ENCODE data around the gene FBXW4.

FBXW4 gene

DNA sequence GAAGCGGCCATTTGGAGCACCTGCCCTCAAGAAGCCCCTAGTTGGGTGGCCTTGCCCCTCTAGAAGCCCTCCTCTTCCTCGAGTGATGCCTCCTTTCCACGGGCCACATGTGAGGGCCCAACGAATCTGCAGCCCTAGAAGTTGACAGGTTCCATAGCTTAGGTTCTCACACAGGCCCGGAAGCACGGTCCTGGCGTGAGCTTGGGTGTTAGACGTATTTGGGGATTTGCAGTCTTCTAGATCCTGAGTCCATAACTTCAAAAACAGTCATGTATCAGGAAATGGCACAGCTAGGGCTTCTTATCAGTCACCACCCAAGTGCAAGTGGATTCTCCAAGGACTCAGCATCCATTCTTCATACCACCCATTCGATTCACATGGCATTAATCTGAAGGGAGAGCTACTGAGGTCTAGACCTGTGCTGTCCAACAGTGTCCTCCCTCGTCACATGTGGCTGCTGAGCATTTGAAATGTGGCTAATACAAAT, 477 bp upstream of the FBXW4 start:
- TF ChIP-seq, protein P1, sequence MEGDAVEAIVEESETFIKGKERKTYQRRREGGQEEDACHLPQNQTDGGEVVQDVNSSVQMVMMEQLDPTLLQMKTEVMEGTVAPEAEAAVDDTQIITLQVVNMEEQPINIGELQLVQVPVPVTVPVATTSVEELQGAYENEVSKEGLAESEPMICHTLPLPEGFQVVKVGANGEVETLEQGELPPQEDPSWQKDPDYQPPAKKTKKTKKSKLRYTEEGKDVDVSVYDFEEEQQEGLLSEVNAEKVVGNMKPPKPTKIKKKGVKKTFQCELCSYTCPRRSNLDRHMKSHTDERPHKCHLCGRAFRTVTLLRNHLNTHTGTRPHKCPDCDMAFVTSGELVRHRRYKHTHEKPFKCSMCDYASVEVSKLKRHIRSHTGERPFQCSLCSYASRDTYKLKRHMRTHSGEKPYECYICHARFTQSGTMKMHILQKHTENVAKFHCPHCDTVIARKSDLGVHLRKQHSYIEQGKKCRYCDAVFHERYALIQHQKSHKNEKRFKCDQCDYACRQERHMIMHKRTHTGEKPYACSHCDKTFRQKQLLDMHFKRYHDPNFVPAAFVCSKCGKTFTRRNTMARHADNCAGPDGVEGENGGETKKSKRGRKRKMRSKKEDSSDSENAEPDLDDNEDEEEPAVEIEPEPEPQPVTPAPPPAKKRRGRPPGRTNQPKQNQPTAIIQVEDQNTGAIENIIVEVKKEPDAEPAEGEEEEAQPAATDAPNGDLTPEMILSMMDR (IDR thresholded peaks at IDR 0.05; ENCODE audit: low read depth, low read length) = no peak

DNA sequence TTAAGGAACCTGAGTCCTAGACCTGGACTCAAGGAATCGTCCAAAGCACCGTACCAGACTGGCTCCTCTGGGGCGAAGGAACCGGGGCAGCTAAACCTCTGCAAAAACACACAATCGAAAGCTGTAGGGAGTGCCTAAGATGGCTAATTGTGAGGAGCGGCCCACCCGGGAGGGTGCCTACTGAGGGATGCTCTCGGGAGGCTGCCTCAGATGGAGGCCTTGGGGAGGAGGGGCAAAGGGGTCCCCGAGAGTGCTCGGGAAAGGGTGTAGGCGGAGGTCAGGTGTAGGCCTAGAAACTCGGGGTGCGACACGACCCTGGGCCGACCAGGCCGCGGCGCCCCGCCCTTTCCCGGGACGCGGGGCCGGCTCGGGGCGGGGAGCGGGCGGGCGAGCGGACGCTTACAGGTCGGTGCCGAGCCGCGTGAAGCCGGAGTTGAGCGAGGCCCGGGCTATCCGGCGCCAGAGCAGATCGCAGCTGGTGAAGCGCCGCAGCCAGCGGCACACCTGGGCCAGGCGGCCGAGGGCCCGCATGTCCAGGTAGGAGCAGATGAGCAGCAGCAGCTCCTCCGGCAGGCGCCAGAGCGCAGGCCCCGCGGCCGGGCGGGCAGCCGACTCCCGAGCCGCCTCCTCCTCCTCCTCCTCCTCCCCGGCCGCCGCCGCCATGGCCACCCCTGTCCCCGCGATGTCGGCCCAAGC, 844 bp downstream of the FBXW4 start:
- TF ChIP-seq, protein P1 (IDR thresholded peaks at IDR 0.05; ENCODE audit: low read depth, low read length) = no peak
- peak; percentile 18 for DNase-seq (ENCODE audit: extremely low read depth, low read depth)

More for the DNA sequence above, 477 bp upstream of the FBXW4 start:
- DNase-seq (ENCODE audit: extremely low read depth, low read depth) = no peak

DNA sequence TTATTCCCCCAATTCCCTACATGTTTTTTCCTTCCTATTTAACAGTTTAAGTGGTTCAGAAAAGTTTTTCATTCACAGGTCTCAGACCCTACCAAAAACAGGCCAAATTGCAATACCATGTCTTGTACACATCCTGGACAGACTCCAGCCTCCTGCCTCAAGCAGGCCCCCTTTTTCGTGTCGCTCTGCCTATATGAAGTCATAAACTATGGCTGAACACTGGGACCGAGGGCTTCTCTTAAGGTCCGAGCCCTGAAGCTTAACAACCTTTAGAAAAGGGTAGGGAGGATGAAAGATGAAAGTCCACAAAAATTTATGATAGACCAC, 1.4 kb downstream of the FBXW4 start:
- DNase-seq (ENCODE audit: extremely low read depth, low read depth) = peak; percentile 14

DNA sequence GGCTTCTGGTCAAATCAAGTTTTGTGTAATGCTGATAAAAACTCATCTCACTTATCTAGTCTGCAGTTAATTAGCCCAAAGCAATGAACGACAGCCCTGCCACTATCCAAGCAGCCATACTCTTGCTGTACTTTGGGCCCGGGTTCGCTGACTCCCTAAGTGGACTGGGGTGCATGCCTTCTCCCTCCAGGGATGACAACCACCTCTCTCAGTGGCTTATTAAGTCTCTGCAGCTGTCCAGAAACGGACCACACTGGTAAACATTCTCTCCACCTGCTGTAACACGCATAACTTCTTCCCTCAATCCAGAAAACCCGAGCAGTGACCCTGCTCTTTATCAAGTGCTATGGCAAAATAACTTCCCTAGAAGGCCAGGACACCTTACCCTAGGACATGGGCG, 3.9 kb downstream of the FBXW4 start:
- DNase-seq (ENCODE audit: extremely low read depth, low read depth) = no peak
- TF ChIP-seq, protein P1 (IDR thresholded peaks at IDR 0.05; ENCODE audit: low read depth, low read length) = no peak

More for the DNA sequence above, 1.4 kb downstream of the FBXW4 start:
- TF ChIP-seq, protein P1 (IDR thresholded peaks at IDR 0.05; ENCODE audit: low read depth, low read length) = no peak

DNA sequence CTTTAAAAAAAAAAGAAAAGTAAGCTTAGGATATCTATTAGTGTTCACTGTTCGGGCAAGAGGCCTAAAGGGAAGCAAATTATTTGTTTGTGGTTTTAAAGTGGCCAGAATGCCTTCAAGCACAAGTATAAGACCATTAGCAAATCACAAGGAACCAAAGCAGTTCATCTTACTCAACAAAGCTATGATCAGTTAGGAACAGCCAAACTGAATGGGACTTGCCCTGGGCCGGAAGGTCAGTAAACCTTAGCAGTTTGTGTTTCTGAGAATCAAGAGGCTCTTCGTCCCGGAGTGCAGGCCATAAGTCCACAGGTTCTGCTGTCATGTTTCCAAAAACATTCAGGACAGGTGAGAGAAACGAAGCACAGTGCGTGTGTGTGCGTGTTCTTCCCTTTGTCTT, 4.5 kb downstream of the FBXW4 start:
- DNase-seq (ENCODE audit: extremely low read depth, low read depth) = no peak

DNA sequence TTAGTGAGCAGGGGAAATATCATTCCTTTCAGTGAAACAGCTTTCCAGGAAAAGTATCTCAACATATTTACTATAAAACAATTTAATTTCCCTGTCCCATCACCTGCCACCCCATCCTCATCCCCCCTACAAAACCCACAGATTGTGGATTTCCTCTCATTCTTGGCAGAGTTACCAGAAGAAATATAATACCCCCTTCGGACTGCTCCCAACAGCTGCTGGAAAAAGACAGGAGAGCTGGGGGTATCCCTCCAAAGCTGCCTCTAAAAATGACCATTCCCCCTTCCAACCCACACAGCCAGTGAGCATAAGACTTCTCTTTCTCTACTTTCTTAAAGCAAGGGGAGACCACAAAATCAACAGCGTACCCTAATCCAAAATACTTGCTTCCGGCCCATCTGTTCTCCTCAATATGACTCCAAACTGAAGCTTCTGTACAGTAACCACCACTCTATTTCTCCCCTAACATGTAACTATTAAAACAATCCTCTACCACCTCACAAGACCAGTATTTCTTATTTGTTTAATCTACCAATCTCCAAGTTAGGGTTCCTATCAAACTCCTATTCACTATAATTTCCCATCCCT, 7.8 kb downstream of the FBXW4 start:
- DNase-seq (ENCODE audit: extremely low read depth, low read depth) = no peak
- TF ChIP-seq, protein P1 (IDR thresholded peaks at IDR 0.05; ENCODE audit: low read depth, low read length) = no peak

More for the DNA sequence above, 4.5 kb downstream of the FBXW4 start:
- TF ChIP-seq, protein P1 (IDR thresholded peaks at IDR 0.05; ENCODE audit: low read depth, low read length) = no peak

DNA sequence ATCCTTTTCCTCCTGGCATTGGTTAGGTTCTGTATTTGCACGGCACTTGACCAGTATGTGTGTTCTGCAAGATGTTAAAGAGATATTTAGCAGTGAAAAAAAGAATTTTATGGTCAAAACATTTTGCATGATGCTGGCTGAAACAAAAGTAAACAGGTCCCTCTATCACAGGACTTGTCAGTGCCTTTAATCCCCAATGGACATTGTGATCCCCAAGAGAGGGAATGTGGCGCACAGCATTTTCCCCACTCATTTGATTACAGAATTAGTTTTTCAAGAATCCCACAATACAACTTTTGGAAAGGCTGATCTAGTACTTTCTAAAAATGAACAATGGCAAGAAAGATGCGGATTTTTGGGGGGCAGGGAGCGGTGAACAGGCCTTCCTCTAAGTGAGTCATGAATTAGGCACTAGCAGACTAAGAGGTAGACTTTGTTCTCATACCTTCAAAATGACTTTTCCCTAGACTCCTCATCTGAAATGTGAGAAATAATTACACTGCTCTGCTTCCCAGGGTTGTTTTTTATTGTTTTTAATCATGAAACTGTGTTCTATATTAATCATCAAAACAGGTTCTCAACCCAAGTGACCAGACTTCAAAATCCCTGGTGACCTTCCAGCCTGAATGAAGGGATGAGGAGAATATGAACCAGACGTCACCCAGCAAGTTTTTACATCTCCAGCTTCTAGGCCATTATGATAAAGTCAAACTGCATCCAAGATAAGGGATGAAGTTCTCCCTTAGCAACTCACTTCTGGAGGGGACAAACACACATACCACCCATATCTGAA, 8.6 kb downstream of the FBXW4 start:
- DNase-seq (ENCODE audit: extremely low read depth, low read depth) = no peak
- TF ChIP-seq, protein P1 (IDR thresholded peaks at IDR 0.05; ENCODE audit: low read depth, low read length) = no peak

Data from AG09319 (cell line).